GM23248 (cell line): Measurements from ENCODE around the gene MRGPRG. TPM values are rescaled to one million over a fixed set of nuclear protein-coding genes. Genes with fewer than 3 reads are reported as not detected.

ENCODE experiments used
- DNase-seq: peaks from one replicate; pipeline ENCODE4 v3.0.0-alpha.2; 2015
- H2AFZ ChIP-seq: fragments of 200-600 bp; sonication (generic); 2 replicates; pipeline ENCODE4 v1.6.1; 2016; ENCODE audit warnings: antibody characterized with exemption
- H3F3A ChIP-seq: fragments of 200-600 bp; sonication (generic); 2 replicates; pipeline ENCODE4 v1.6.1; 2016; ENCODE audit warnings: mild to moderate bottlenecking, antibody characterized with exemption, mixed run types; ENCODE audit not compliant: insufficient read depth
- H3K27ac ChIP-seq: fragments of 200-600 bp; sonication (generic); 2 replicates; pipeline ENCODE4 v1.5.1; 2016; ENCODE audit warnings: mild to moderate bottlenecking
- H3K27me3 ChIP-seq: fragments of 200-600 bp; sonication (generic); replicated peaks from 2 replicates; pipeline ENCODE4 v1.6.1; 2016; ENCODE audit warnings: mild to moderate bottlenecking; ENCODE audit not compliant: insufficient read depth
- H3K36me3 ChIP-seq: fragments of 200-600 bp; sonication (generic); 2 replicates; pipeline ENCODE4 v1.6.1; 2016; ENCODE audit warnings: low read depth, mild to moderate bottlenecking
- H3K4me1 ChIP-seq: fragments of 200-600 bp; sonication (generic); 2 replicates; pipeline ENCODE4 v1.6.1; 2016; ENCODE audit warnings: mild to moderate bottlenecking; ENCODE audit not compliant: insufficient read depth
- H3K4me2 ChIP-seq: fragments of 200-600 bp; sonication (generic); one replicate; pipeline ENCODE4 v1.6.1; 2016; ENCODE audit warnings: mild to moderate bottlenecking; ENCODE audit not compliant: unreplicated experiment
- H3K4me3 ChIP-seq: fragments of 200-600 bp; sonication (generic); 2 replicates; pipeline ENCODE4 v1.5.1; 2016; ENCODE audit warnings: mild to moderate bottlenecking
- H3K79me2 ChIP-seq: fragments of 200-600 bp; sonication (generic); 2 replicates; pipeline ENCODE4 v1.6.1; 2016; ENCODE audit warnings: mild to moderate bottlenecking; ENCODE audit not compliant: insufficient read depth
- H3K9ac ChIP-seq: fragments of 200-600 bp; sonication (generic); 2 replicates; pipeline ENCODE4 v1.6.1; 2016; ENCODE audit warnings: mild to moderate bottlenecking
- H3K9me2 ChIP-seq: fragments of 200-600 bp; sonication (generic); 2 replicates; pipeline ENCODE4 v1.6.1; 2016; ENCODE audit warnings: mixed run types, mild to moderate bottlenecking, moderate library complexity; ENCODE audit not compliant: insufficient read depth
- H3K9me3 ChIP-seq: fragments of 200-600 bp; sonication (generic); one replicate; pipeline ENCODE4 v1.6.1; 2017; ENCODE audit warnings: low read depth
- H4K20me1 ChIP-seq: fragments of 200-600 bp; sonication (generic); 2 replicates; pipeline ENCODE4 v1.6.0; 2016; ENCODE audit not compliant: insufficient read depth
- EZH2 ChIP-seq: fragments of 200-600 bp; sonication (generic); IDR thresholded peaks from 2 replicates; pipeline ENCODE4 v1.6.1; 2018; ENCODE audit warnings: antibody characterized with exemption, mild to moderate bottlenecking; ENCODE audit not compliant: insufficient read depth, poor library complexity, severe bottlenecking
- EZH2phosphoT487 ChIP-seq: fragments of 200-600 bp; sonication (generic); IDR thresholded peaks from 2 replicates; pipeline ENCODE4 v1.6.1; 2018; ENCODE audit warnings: antibody characterized with exemption, moderate library complexity, mild to moderate bottlenecking, low read depth; ENCODE audit not compliant: insufficient read depth
- WGBS, 2 experiments: methylation state at CpG; one replicate each; pipeline ENCODE4 v1.1.6; 2015 to 2017; ENCODE audit warnings: low lambda C conversion rate in 2 of 2, low coverage in 1 of 2; ENCODE audit errors: missing lambda C conversion rate in 2 of 2; 5-methylcytosine and 5-hydroxymethylcytosine counted together
- in situ Hi-C: fragments of 300-500 bp; cut with MboI; formaldehyde crosslinking; loops from 2 replicates; pipeline ENCODE4 v1.15.0; 2020
- polyA plus RNA-seq: library from polyadenylated mRNA; unstranded; fragments of >200 nt; fragmentation: Nextera tagmentation; extraction: Ambion mirVana; gene quantifications from 2 replicates; pipeline ENCODE4 v1.2.1, GENCODE V29; 2016
- total RNA-seq: library from RNA; depleted of rRNA; stranded (reverse); fragments of >200 nt; shearing (Covaris generic); gene quantifications from 2 replicates; pipeline ENCODE4 v1.2.3, GENCODE V29; 2014

The MRGPRG gene
- total and polyA plus RNA-seq, 2 experiments from 2014 or later: not detected

DNA sequence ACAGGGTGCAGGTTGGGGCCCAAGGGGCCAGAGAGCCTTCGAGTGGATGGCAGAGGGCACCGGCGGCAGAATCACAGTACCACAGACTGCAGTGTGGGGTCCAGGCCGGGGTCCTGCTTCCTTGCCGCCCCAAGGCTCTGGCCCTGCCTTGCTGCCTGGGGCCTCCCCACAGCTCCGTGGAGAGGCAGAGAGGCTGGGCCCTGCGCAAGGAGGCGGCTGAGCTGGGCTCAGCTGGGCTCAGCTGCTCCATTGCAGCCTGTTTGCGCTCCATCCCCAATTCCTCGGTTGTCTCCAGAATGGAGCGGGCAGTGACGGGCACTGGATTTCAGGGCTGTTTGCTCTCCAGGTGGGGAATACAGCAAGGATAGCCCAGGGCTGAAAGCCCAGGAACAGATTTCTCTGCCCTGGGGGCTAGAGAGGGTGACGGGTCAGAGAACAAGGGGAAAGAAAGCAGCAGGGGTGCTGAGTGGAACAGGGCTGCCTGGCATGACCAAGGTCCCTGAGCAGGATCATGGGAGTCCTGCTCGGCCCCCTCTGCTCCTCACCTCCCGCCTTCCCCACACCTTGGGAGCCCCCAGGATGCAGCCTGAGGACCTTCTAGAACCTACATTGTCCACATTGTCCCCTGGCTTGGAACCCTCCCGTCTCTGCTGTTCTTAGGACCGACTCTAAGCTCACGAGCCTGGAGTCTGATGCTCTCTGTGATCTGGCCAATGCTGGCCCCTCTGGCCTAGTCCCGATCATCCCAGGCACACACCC is 18.9 kb downstream of the MRGPRG start:
- in situ Hi-C loops: no loop called here
- H3K9me2 ChIP-seq: no peaks in the 10 kb centered on the region
- no peak overlapping the region for H3K4me2 ChIP-seq
- H3K79me2 ChIP-seq: no peaks in the 10 kb centered on the region
- no peak overlapping the region for H2AFZ ChIP-seq
- H3K9ac ChIP-seq: no peak overlapping the region
- H3K27me3 ChIP-seq: peaks cover 18% of the 10 kb centered on the region
- H3K36me3 ChIP-seq: no peaks in the 10 kb centered on the region
- H3K9me3 ChIP-seq: no peaks in the 10 kb centered on the region
- H3F3A ChIP-seq: no peaks in the 10 kb centered on the region
- H4K20me1 ChIP-seq: no peaks in the 10 kb centered on the region
- no peak for TF ChIP-seq EZH2
- TF ChIP-seq EZH2phosphoT487: no peak
- DNase-seq: no peak
- no peak overlapping the region for H3K4me3 ChIP-seq
- 53 to 59% methylated on average over 19 of the region's 19 CpGs for WGBS, 2 experiments
- no peak overlapping the region for H3K27ac ChIP-seq
- no peaks in the 10 kb centered on the region for H3K4me1 ChIP-seq

DNA sequence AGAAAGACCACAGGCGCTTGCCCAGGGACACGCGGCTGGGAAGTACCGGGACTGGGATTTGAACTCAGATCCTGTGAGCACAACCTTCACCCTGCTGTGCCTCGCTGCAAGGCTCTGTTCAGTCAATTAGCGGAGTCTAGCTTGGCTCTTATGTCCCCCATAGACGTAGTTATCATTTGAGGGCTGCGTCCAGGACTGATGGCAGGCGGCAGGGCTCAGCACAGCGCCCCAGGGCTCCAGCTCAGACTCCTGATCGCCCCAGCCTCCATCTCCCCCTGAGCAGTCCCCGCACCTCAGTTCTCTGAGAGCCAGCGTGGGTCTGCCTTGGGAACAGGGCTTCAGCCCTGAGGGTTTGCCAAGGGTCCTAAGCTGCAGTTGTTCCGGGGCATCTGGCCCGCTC is 19.8 kb downstream of the MRGPRG start:
- TF ChIP-seq EZH2phosphoT487 (no peak), EZH2 (no peak)
- H3K27me3 ChIP-seq: peaks cover 18% of the 10 kb centered on the region

DNA sequence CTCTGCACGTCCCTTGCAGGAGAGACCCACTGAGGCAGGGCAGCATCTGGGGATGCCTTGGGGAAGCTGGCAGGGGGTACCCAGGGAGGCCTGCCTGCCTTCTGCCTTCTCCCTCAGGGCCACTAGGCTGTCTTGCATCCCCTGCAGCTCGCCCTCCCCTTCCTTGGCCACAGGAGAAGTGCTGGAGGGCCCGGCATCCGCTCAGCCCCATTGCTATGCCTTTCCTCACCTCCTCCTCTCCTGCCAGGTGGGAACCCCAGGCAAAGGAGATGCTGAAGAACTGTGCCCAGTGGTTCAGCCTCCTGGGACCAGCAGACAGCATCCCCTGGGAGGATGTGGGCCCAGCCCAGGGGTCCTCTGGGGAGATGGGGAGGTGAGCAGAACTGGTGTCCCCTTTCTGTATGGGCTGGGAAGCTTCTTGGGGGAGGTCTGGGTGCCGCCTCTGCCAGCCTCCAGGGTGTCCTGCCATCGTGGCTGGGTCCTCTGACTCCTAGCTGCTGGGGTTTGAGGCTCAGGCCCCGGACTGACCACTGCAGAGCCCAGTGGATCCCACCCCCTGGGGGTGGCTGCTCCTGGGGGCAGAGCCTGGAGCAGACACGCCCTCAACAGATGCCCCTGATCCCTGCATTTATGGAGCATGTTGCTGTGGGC is 20.6 kb downstream of the MRGPRG start:
- H3K79me2 ChIP-seq: no peaks in the 10 kb centered on the region

More for the DNA sequence above, 19.8 kb downstream of the MRGPRG start:
- in situ Hi-C loops: no loop called here
- Histone ChIP-seq H3K4me3 (no peak overlapping the region), H2AFZ (no peak overlapping the region), H3F3A (no peaks in the 10 kb centered on the region), H3K36me3 (no peaks in the 10 kb centered on the region), H3K79me2 (no peaks in the 10 kb centered on the region), H3K4me1 (no peaks in the 10 kb centered on the region), H3K9me3 (no peaks in the 10 kb centered on the region), H3K4me2 (no peak overlapping the region), H3K9me2 (no peaks in the 10 kb centered on the region), H3K9ac (no peak overlapping the region), H4K20me1 (no peaks in the 10 kb centered on the region), H3K27ac (no peak overlapping the region)
- DNase-seq: no peak
- WGBS, 2 experiments: 64 to 66% methylated on average over 15 of the region's 15 CpGs

DNA sequence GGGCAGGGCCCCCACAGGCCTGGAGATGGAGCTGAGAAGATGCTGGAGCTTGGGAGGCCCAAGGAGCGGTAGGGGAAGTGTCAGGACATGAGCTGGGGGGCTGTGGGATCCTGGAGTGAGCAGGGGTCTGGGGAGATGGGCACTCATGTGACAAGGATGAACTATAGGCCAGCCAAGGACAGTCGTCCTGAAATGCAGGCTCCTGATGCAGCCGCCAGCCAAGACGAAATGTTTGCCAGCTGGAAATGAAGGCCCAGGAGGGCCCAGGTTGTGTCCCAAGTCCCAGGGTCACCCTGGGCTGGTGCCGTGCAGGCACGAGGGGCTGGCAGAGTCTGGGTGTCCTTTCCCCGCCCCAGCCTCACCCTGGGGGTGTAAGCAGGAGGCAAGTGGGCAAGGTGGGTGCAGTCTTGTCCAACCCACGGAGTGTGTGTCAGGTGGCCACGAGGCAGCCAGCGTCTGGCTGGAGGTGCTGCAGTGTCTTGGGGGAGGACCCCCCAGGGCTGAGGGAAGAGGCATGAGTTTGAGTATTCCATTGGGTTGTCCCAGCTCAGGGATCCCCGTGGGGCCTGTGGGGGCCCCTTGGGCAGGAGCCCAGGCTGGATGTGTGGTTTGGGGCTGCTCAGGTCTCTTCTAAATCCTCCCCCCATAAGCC is 21.4 kb downstream of the MRGPRG start:
- Histone ChIP-seq H3K79me2 (no peaks in the 10 kb centered on the region), H3F3A (no peaks in the 10 kb centered on the region), H3K4me2 (no peak overlapping the region), H3K36me3 (no peaks in the 10 kb centered on the region), H3K9me3 (no peaks in the 10 kb centered on the region), H3K9me2 (no peaks in the 10 kb centered on the region), H2AFZ (no peak overlapping the region), H3K27me3 (peaks cover 12% of the 10 kb centered on the region; the same call in 1 of the 2 replicates), H3K4me3 (no peak overlapping the region), H3K4me1 (no peaks in the 10 kb centered on the region), H4K20me1 (no peaks in the 10 kb centered on the region), H3K27ac (no peak overlapping the region), H3K9ac (no peak overlapping the region)
- 63 to 64% methylated on average over 11 of the region's 11 CpGs for WGBS, 2 experiments
- in situ Hi-C loops: no loop called here
- DNase-seq: no peak
- no peak for TF ChIP-seq EZH2phosphoT487
- no peak for TF ChIP-seq EZH2

More for the DNA sequence above, 20.6 kb downstream of the MRGPRG start:
- H3K9me3 ChIP-seq: no peaks in the 10 kb centered on the region
- no peak overlapping the region for H3K4me3 ChIP-seq
- in situ Hi-C loops: no loop called here
- H4K20me1 ChIP-seq: no peaks in the 10 kb centered on the region
- peaks cover 12% of the 10 kb centered on the region for H3K27me3 ChIP-seq
- no peak overlapping the region for H3K4me2 ChIP-seq
- H3K4me1 ChIP-seq: no peaks in the 10 kb centered on the region
- no peak overlapping the region for H2AFZ ChIP-seq
- no peak overlapping the region for H3K27ac ChIP-seq
- no peaks in the 10 kb centered on the region for H3K9me2 ChIP-seq
- no peaks in the 10 kb centered on the region for H3K36me3 ChIP-seq
- no peaks in the 10 kb centered on the region for H3F3A ChIP-seq
- TF ChIP-seq EZH2 (no peak), EZH2phosphoT487 (no peak)
- 68 to 72% methylated on average over 8 of the region's 8 CpGs for WGBS, 2 experiments
- DNase-seq: no peak
- H3K9ac ChIP-seq: no peak overlapping the region
